Right atrium auricular region (tissue), 2 donors: ENCODE results near the gene RHO. TPM values are rescaled to one million over a fixed set of nuclear protein-coding genes. Genes with fewer than 3 reads are reported as not detected.

ENCODE experiments used
- DNase-seq: peaks from one replicate; pipeline ENCODE4 v3.0.0-alpha.2; 2019; ENCODE audit warnings: low spot score
- H3K27ac ChIP-seq, 2 donors: fragments of 200-600 bp; sonication (generic); 1 replicate in 1 of 2; 2 replicates in 1 of 2; pipeline ENCODE4 v1.5.1; 2016 to 2019
- H3K27me3 ChIP-seq, 2 donors: fragments of 200-600 bp; sonication (generic); one replicate each; pipeline versions ENCODE4 v1.5.1 to v1.6.0; 2017 to 2019
- H3K36me3 ChIP-seq: fragments of 200-600 bp; sonication (generic); one replicate; pipeline ENCODE4 v1.5.1; 2016
- H3K4me1 ChIP-seq, 2 donors: fragments of 200-600 bp; sonication (generic); one replicate each; pipeline versions ENCODE4 v1.5.1 to v1.6.0; 2017 to 2019
- H3K4me3 ChIP-seq, 2 donors: fragments of 200-600 bp; sonication (generic); 1 replicate in 1 of 2; 2 replicates in 1 of 2; pipeline ENCODE4 v1.5.1; 2017 to 2019; ENCODE audit warnings: mild to moderate bottlenecking in 1 of 2, moderate library complexity in 1 of 2
- H3K9me3 ChIP-seq, 2 donors: fragments of 200-600 bp; sonication (generic); one replicate each; pipeline ENCODE4 v1.5.1; 2019
- CTCF ChIP-seq, 2 donors: fragments of 200-600 bp; sonication (generic); IDR thresholded peaks; one replicate each; pipeline ENCODE4 v1.5.1; 2019; ENCODE audit warnings: antibody characterized with exemption in 2 of 2
- total RNA-seq, 2 donors: library from RNA; depleted of rRNA; stranded (reverse); fragments of >200 nt; gene quantifications; one replicate each; pipeline ENCODE4 v1.1.0, GENCODE V29; 2016

The RHO gene
- total RNA-seq, 2 donors from 2014 or later: not detected

- no peak overlapping the region for H3K4me3 ChIP-seq
- H3K36me3 ChIP-seq: peaks cover 54% of the 10 kb centered on the region
- H3K9me3 ChIP-seq: no peaks in the 10 kb centered on the region
- no peak overlapping the region for H3K27ac ChIP-seq
- TF ChIP-seq CTCF (IDR thresholded peaks at IDR 0.05): no peak
- no peaks in the 10 kb centered on the region for H3K27me3 ChIP-seq
- H3K4me1 ChIP-seq: peaks cover 0 to 29% of the 10 kb centered on the region in 2 donors
- no peak for DNase-seq
Measured at GRCh38 chr3:129582799-129583198, 54.4 kb downstream of the RHO start.

GRCh38 chr3:129583289-129583688, 54.9 kb downstream of the RHO start:
- no peaks in the 10 kb centered on the region for H3K27me3 ChIP-seq
- peaks cover 51% of the 10 kb centered on the region for H3K36me3 ChIP-seq
- no peak overlapping the region for H3K4me3 ChIP-seq
- H3K27ac ChIP-seq: no peak overlapping the region
- DNase-seq: no peak
- peaks cover 0 to 29% of the 10 kb centered on the region in 2 donors for H3K4me1 ChIP-seq
- no peak for TF ChIP-seq CTCF (IDR thresholded peaks at IDR 0.05)
- H3K9me3 ChIP-seq: no peaks in the 10 kb centered on the region

- no peak for TF ChIP-seq CTCF (IDR thresholded peaks at IDR 0.05)
- Histone ChIP-seq H3K4me3 (no peak overlapping the region), H3K4me1 (peaks cover 0 to 21% of the 10 kb centered on the region in 2 donors), H3K36me3 (peaks cover 54% of the 10 kb centered on the region), H3K27me3 (no peaks in the 10 kb centered on the region), H3K9me3 (no peaks in the 10 kb centered on the region), H3K27ac (no peak overlapping the region)
- no peak for DNase-seq
Measured at GRCh38 chr3:129584631-129585030, 56.2 kb downstream of the RHO start.

Other genes starting within 250 kb of the RHO start
- gene HMCES, start 249.8 kb upstream of the RHO start, total RNA-seq: 10 to 100 TPM; 32.7 to 38.9 TPM
- gene EFCAB12, start 100.0 kb upstream of the RHO start, total RNA-seq: under 1 TPM in 1 of 2 donors, not detected in 1; 0.28 TPM
- 10 to 100 TPM; 17.8 to 26.4 TPM for gene MBD4, start 88.7 kb upstream of the RHO start, total RNA-seq
- gene IFT122, start 88.4 kb upstream of the RHO start, total RNA-seq: 10 to 100 TPM; 18.5 to 36.9 TPM
- not detected for gene H1-8, start 14.5 kb downstream of the RHO start, total RNA-seq
- 10 to 100 TPM; 44.5 to 93.1 TPM for gene PLXND1, start 78.0 kb downstream of the RHO start, total RNA-seq